GM13977 (cell line): ENCODE results near the gene RBM15.
A peak's percentile ranks its signal among the peaks of the same experiment; 100 is the strongest.

Experiments
- DNase-seq: peaks from one replicate; pipeline ENCODE4 v3.0.0; 2012; ENCODE audit warnings: low spot score
- in situ Hi-C: fragments of 300-500 bp; cut with MboI; formaldehyde crosslinking; loops from one replicate; pipeline ENCODE4 v1.12.0; 2022; ENCODE audit warnings: low sequenced_read_pairs, low pct_unique_long_range_greater_than_20kb, mixed read lengths, inconsistent platforms; ENCODE audit not compliant: unreplicated experiment
- TF ChIP-seq, protein P1 (sequence below): IDR thresholded peaks from 2 replicates; pipeline ENCODE4 v1.5.1; 2012; ENCODE audit warnings: mild to moderate bottlenecking, control low read depth; ENCODE audit not compliant: insufficient read depth; ENCODE audit errors: extremely low read depth, missing control alignments

Gene RBM15

GRCh38 chr1:110380672-110381283 lies 41.6 kb downstream of the RBM15 start:
- TF ChIP-seq, protein P1, sequence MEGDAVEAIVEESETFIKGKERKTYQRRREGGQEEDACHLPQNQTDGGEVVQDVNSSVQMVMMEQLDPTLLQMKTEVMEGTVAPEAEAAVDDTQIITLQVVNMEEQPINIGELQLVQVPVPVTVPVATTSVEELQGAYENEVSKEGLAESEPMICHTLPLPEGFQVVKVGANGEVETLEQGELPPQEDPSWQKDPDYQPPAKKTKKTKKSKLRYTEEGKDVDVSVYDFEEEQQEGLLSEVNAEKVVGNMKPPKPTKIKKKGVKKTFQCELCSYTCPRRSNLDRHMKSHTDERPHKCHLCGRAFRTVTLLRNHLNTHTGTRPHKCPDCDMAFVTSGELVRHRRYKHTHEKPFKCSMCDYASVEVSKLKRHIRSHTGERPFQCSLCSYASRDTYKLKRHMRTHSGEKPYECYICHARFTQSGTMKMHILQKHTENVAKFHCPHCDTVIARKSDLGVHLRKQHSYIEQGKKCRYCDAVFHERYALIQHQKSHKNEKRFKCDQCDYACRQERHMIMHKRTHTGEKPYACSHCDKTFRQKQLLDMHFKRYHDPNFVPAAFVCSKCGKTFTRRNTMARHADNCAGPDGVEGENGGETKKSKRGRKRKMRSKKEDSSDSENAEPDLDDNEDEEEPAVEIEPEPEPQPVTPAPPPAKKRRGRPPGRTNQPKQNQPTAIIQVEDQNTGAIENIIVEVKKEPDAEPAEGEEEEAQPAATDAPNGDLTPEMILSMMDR, result no peak
- no peak for DNase-seq
- in situ Hi-C loops, result no loop called here

DNA sequence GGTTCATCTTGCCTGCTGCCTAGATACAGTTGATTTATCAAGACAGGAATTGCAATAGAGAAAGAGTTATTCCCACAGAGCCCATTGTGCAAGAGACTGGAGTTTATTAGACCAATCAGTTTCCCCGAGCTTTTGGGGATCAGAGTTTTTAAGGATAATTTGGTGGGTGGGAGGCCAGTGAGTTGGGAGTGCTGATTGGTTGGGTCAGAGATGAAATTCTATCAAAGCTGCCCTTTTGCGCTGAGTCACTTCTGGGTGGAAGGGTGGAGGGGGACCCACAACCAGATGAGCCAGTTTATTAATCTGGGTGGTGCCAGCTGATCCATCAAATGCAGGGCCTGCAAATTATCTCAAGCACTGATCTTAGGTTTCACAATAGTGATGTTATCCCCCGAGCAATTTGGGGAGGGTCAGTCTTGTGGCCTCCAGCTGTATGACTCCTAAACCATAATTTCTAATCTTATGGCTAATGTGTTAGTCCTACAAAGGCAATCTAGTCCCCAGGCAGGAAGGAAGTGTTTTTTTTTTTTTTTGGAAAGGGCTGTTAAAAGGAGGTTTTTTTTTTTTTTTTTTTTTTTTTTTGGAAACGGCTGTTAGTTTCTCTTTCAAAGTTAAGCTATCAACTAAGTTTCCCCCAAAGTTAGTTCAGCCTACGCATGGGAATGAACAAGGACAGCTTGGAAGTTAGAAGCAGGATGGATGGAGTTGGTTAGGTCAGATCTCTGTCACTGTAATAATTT lies 44.2 kb downstream of the RBM15 start:
- in situ Hi-C loops, result no loop called here
- TF ChIP-seq, protein P1, result no peak
- DNase-seq, result no peak

DNA sequence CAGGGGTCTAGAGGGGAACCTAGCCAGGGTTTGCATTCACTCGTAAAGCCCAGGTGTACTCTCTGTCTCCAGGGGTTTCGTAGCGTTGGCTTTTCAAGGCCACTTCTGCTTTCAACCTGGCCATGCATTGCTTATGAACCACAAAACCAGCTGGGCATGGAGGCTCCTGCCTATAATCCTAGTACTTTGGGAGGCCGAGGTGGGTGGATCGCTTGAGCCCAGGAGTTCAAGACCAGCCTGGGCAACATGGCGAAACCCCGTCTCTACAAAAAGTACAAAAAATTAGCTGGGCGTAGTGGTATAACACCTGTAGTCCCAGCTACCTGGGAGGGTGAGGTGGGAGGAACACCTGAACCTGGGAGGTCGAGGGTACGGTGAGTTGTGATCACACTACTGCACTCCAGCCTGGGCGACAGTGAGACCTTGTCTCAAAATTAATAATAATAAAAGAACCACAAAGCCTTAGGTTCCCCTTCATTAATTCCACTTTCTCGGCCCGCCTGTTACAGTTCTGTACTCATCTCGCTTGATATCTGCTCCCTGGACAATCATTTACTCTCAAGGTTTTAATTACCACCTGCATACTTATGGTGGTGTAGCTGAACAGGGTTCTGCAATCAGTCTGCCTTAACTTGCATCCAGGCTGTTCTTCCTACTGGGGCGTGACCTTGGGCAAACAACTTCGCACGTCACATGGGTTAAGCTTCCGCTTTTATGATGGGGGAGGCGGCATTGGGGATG lies 45.6 kb downstream of the RBM15 start:
- in situ Hi-C loops, result no loop called here
- TF ChIP-seq, protein P1, result no peak
- DNase-seq, result peak; percentile 26

DNA sequence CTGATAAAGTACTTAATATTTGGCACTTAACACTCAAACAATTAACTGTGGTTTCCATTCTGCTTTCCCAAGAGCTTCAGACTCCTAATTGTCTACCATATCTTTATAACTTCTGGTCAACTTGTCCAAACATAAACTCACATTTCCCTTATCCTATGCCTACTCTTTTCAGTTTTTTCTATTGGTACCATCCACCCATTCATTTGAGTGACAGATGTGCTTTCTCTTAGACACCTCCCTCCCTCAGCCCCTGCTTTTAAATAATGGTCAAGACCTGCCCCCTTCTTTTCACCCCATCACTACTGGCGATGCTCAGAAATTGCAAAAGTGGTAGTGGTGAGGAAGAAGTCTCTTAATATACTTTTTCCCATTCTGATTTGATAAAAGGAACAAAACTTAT lies 46.2 kb downstream of the RBM15 start:
- TF ChIP-seq, protein P1, result no peak
- in situ Hi-C loops, result no loop called here
- no peak for DNase-seq

DNA sequence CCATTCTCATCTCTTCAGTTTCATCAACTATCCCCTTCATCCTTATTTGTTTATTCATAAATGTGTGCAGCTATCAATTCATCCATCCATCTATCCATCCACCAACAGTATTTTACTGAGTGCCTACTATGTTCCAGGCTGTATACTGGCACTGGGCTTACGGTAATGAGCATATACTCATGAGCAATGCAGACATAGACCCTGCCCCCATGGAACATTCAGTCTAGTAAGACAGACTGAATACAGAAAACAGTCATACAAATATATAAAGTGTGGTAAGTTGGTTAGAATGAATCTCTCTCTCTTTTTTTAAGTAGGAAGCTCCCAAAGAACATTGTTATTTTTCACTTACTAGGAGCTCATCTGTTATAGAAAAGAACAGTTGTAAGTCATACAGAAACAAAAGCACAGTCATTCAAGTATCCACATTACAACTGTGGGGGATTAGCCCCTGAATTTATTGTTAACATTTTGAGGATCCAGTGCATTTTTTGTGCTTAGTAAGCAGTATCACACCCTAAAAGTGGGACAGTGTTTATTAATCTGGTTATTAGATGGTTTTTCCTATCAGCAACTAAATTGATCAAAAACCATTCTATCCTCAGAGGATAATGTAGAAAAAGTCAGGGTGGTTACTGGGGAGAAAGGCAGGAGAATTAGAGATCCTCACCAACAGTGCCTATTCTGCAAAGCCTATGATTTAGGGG lies 48.0 kb downstream of the RBM15 start:
- DNase-seq, result no peak
- in situ Hi-C loops, result no loop called here
- TF ChIP-seq, protein P1, result no peak

GRCh38 chr1:110390096-110390495 lies 50.9 kb downstream of the RBM15 start:
- DNase-seq, result no peak

More at GRCh38 chr1:110390096-110390495, 50.9 kb downstream of the RBM15 start:
- in situ Hi-C loops, result no loop called here
- TF ChIP-seq, protein P1, result no peak
